Stimulated activated CD8-positive, alpha-beta memory T cell treated with anti-CD3 and anti-CD28 coated beads, Interleukin-4, amount 100 ng/mL, for 1 hour (primary cell): ENCODE data around the gene SEMA6C.
"Not testable (repeated sequence)": the region's sequence is repeated elsewhere in the genome, so short reads cannot be mapped to it uniquely, and the experiment has no call there.

ENCODE experiments used
- DNase-seq, 2 donors: peaks; one replicate each; pipeline ENCODE4 v3.0.0-alpha.2; 2020; ENCODE audit warnings: low read depth in 2 of 2, low spot score in 1 of 2

SEMA6C gene

DNA sequence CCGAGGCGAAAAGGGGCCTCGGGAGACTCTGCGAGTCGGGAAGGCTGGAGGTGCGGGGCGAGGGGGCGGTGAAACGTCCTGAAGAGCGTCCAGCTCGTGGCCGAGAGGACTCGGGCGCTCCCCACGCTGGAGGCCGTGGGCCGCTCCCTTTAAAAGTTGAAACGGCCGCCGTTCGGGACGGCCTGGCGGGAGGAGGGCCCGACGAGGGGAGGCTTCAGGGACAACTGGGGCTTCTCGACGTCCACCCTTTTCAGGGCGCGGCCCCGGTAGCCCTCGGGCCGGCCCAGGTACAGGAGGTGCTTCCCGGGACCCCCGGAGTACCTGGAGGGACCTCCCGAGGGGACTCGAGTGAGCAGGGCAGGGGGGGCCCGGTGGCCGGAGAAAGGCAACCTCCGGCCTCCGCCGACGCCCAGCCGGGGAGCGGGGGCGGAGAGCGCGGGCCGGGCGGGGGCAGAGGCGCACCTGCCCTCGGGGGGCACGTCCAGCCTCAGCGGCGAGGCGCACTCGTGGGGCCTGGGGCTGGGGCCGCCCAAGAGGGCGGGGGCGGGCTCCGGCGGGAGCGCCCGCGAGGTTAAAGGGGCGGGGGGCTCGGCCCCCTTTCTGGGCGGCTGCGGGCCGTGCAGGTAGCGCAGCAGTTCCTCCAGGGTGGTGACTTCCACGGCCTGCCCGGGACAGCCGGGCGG lies 14.0 kb downstream of the SEMA6C start:
- no peak for DNase-seq

GRCh38 chr1:151131701-151132334 lies 14.6 kb downstream of the SEMA6C start:
- DNase-seq, result no peak

DNA sequence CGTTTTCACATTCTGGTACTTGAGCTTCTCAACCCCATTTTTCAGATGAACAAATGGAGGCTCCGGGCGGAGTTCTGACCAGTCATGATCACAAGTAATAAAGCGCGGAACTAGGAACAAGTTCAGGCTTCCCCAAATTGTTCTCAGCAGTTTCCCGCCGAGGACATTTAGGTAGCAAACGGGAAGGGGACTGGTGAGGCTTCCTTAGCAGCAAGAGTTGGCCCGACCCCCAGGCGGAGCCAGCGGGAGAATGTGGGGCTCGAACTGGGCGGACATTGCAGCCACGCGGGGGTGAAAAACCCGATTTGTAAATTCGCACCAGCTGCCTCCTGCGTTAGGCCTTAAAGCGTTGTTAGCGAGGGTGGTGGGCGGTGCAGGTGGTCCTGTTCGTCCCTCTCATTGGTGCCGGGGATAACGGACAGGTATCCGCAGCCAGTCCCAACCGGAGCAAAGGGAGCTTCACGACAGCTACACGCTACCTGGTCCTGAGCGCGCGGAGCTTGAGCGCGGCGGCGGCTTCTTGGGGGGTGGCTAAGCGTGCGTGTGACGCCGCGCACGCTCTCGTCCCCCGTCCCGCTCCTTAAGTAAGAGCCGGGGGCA lies 15.3 kb downstream of the SEMA6C start:
- DNase-seq, result peak; percentile 32 to 50

- no peak for DNase-seq
These were observed 17.6 kb downstream of the SEMA6C start for GRCh38 chr1:151128800-151129199.

- no peak for DNase-seq
These were observed 21.5 kb downstream of the SEMA6C start for GRCh38 chr1:151124763-151125403.

DNA sequence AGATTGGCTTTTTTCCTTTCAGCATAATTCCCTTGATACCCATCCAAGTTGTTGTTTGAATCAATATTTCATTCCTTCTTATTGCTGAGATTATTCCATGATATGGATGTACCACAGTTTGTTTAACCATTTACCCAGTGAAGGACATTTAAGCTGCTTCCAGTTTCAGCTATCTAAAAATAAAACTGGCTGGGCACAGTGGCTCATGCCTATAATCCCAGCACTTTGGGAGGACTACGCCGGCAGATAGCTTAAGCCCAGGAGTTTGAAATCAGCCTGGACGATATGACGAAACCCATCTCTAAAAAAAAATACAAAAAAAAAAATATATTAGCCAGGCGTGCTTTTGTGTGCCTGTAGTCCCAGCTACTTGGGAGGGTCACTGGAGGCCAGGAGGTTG lies 32.6 kb downstream of the SEMA6C start:
- DNase-seq, result no peak

DNA sequence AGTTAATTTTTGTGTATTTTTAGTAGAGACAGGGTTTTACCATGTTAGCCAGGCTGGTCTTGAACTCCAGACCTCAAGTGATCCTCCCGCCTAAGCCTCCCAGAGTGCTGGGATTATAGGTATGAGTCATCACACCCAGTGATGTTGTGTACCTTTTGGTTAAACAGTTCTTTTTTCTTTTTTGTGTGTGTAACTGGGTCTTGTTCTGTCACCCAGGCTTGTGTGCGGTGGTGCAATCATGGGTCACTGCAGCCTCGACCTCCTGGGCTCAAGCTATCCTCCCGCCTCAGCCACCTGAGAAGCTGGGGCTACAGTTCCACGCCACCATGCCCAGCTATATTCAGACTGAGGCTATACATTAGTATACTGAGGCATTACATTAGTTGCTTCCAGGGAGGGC lies 38.1 kb downstream of the SEMA6C start:
- DNase-seq, result no peak

DNA sequence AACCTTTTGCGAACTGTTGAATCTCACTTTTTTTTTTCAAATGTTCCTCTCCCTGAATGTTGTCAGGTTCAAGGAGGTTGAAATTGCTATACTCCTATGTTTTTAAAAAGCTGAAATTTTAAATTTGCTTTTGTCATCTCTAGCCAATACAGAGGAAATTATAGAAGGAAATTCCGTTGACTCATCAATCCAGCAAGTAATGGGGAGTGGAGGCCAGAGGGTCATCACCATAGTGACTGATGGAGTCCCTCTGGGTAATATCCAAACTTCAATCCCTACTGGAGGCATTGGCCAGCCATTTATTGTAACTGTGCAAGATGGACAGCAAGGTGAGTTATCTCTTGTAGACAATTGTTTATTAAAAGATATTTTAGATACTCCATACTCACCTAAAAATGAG lies 39.5 kb downstream of the SEMA6C start:
- no peak for DNase-seq

DNA sequence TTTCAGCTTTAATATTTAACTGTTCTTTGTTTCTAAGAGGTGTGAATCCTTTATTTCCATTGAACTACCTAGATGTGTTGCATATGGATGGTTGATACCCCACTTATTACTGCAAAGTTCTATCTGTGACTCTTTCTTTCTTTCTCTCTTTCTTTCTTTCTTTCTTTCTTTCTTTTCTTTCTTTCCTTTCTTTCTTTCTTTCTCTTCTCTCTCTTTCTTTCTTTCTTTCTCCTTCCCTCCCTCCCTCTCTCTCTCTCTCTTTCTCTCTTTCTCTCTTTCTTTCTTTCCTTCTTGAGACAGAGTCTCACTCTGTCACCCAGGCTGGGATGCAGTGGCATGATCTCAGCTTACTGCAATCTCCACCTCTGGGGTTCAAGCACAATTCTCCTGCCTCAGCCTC lies 41.8 kb downstream of the SEMA6C start:
- no peak for DNase-seq

GRCh38 chr1:151098126-151098525 lies 48.3 kb downstream of the SEMA6C start:
- DNase-seq, result no peak

GRCh38 chr1:151097426-151097825 lies 49.0 kb downstream of the SEMA6C start:
- DNase-seq, result not testable (repeated sequence)

DNA sequence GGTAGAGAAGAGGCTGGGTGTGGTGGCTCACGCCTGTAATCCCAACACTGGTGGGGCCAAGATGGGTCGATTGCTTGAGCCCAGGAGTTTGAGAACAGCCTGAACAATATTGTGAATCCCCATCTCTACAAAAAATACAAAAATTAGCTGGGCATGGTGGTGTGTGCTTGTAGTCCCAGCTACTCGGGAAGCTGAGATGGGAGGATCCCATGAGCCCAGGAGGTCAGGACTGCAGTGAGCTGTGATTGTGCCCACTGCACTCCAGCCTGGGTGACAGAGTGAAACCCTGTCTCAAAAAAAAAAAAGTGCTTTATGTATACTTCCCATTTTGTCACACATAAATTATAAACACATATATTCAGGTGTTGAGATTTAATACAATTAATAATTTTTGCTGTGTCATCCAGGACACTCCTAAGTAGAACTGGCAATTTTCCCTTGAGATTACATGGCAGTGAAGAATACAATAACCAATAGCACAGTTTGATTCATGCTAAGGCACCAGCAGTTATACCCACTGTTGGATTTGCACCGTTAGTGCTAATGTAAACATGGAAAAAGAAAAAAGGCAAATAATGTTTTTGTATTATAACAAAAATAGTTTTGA lies 60.4 kb downstream of the SEMA6C start:
- no peak for DNase-seq
